ENCODE measurements around the gene LY6G6C.
"Not testable (repeated sequence)": the region's sequence is repeated elsewhere in the genome, so short reads cannot be mapped to it uniquely, and the experiment has no call there.

The LY6G6C gene

DNA sequence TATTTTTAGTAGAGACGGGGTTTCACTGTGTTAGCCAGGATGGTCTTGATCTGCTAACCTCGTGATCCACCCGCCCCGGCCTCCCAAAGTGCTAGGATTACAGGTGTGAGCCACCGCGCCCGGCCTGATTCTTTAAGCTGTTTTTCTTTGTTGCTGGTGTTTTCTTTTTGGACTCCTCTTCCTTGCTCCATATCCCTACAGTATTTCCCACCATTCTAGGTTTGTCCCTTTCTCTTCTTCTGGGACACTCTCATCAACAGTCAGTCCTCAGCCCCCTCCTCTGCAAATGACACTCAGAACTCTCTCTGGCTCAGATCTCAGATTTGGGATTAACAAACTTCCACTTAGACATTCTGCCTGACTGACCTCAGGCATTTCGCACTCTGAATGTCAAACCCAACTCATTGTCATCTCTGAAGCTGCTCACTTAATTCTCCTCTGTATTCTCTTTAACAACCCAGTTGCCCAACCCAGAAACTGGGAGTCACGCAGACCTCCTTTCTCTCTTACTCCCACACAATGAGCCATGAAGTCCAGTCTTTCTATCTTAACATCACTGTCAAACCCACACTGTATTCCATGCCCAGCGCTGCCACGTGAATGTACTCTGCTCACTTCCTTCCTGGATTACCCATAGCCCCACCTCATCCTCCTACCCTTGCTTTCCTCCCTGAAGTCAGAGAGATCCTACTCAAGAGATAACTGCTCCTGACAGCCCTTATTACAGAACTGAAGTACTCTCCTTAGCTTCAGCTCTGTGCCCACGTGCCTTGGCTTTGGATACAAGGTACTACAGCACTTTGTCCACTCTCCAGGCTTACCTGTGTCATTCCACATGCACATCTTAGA is 4.2 kb upstream of the LY6G6C start:
- DNase-seq: no peak

DNA sequence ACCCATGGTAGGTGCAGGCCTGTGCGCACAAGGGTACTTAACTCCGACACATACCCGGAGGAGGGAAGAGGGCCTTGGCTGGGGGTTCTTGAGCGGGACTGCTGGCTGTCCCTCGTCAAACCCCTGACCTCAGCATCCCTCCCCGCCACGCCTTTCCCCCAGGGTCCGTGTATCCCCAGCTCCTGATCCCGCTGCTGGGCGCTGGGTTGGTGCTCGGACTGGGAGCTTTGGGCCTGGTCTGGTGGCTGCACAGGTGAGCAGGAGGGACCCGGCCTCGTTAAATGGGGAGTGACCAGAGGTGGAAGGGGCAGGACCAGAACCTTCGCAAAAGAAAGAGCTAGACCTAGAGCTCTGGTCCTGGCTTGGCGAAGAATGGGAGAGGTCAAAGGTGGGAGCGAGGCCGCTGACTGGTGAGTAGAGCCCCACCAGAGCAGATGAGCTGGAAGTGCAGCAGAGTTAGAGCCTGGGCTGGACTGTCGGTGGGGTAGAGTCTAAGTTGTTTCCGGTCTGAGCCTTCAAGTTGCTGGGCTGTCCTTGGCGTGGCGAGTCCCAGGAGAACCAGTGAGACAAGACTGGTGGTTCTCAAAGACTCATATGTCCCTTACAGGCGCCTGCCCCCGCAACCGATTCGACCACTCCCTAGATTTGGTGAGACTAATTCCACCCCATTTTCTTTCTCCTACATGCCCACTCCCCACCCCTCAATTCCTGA is 2.6 kb upstream of the LY6G6C start:
- DNase-seq: no peak

GRCh38 chr6:31723245-31723979 is 1.9 kb upstream of the LY6G6C start, which contains the start of gene MPIG6B:
Gene MPIG6B, plus strand, starts transcription at chr6:31723373. Its CDS starts 11 bp downstream, at chr6:31723384.
- no peak for DNase-seq

GRCh38 chr6:31722173-31722572 is 627 bp upstream of the LY6G6C start:
- DNase-seq: no peak

GRCh38 chr6:31720196-31720770 is 1.3 kb downstream of the LY6G6C start:
- no peak for DNase-seq

DNA sequence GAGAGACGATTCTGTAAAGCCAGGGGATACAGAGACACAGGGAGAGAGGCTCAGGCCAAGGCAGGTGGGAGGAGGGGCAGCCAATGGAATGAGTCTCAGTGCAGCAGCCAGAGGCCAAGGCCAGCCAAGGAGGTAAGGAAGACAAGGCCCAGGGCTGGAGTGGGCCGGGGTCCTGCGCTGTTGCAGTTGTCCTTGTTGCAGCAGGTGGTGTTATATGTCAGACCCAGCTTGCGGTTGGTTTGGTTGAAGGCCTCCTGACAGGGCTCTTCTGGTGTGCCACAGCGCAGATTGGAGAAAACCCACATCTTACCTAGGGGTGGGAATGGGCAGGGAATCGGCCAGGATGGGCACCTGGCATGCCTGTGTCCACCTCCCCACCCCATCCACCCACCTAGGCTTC is 2.5 kb downstream of the LY6G6C start:
- no peak for DNase-seq

DNA sequence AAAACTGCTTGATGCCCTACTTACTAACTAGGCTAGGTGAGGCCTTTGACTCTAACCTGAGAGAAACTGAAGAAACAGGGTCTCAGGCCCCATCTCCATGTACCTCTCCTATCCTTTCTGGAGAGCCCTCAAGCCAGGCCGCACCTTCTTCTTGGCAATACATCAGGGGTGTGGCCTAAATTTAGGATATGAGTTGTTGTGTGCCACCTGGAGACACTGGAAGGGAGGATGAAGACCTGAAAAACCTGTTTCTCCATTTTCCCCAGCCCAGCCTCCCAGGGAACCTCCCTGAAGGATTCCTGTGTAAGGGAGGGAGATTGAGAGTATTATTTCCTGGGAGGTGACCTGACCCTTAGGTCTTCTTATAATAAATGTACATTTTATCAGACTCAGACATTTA is 3.3 kb downstream of the LY6G6C start:
- no peak for DNase-seq

DNA sequence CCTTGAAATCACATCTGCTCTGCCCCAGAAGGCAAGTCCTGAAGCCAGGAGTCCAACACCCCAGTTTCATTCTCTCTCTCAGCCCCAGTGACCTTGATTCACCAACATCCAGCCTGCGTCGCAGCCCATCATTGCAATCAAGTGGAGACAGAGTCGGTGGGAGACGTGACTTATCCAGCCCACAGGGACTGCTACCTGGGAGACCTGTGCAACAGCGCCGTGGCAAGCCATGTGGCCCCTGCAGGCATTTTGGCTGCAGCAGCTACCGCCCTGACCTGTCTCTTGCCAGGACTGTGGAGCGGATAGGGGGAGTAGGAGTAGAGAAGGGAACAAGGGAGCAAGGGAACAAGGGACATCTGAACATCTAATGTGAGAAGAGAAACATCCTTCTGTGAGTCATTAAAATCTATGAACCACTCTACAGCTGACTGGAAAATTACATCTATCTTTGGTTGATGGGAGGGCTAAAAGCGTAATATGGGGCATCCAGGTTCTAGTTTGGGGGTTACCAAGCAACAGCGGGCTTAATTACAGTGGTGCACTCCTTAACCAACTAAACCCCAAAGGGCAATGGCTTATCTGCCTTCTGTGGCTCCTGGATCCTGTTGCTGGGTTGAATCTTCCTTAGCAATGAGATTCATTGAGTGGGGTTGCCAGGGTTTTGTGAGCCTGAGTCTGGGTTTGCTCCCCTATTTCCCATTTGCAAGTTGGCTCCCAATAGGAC is 3.9 kb downstream of the LY6G6C start:
- DNase-seq: no peak

DNA sequence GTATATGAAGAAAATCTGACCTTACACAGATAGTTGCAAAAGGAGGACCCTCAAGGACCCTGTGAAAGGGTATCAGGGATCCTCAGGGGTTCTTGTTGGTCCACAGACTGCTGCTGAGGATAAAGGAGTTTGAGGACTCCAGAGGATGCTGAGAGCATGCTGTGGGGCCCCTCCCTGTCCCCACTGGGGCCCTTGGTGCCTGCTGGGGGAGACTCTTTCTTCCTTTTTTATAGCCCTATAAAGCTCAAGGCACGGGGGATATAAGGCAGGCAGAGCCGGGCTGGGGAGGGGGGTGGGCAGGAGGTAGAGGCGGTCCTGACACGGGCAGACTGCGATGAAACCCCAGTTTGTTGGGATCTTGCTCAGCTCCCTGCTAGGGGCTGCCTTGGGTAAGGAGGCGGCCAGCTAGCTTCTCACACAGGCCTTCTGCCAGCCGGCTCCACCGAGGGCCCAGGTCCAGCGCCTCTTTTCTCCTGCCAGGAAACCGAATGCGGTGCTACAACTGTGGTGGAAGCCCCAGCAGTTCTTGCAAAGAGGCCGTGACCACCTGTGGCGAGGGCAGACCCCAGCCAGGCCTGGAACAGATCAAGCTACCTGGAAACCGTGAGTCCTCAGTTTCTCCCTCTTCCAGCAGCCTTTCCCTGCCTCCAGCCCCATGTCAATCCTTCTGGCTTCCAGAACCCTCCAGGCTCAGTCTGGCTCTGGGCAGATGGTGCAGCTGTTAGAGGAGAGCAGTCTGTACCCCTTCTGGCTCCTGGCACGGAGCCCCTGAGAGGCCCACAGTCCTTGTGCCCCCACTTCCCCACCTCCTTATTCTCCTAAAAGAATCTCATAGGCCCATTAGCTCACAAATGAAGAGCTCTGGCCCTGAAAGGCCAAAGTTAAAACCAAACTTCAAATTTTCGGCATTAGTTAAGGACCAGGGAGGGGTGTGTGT is 6.3 kb downstream of the LY6G6C start, which contains the start of gene LY6G6D:
Gene LY6G6D, plus strand, starts transcription at position 327 of the 937 bp plus-strand sequence. Its CDS starts 8 bp downstream, at position 335.
- no peak for DNase-seq

DNA sequence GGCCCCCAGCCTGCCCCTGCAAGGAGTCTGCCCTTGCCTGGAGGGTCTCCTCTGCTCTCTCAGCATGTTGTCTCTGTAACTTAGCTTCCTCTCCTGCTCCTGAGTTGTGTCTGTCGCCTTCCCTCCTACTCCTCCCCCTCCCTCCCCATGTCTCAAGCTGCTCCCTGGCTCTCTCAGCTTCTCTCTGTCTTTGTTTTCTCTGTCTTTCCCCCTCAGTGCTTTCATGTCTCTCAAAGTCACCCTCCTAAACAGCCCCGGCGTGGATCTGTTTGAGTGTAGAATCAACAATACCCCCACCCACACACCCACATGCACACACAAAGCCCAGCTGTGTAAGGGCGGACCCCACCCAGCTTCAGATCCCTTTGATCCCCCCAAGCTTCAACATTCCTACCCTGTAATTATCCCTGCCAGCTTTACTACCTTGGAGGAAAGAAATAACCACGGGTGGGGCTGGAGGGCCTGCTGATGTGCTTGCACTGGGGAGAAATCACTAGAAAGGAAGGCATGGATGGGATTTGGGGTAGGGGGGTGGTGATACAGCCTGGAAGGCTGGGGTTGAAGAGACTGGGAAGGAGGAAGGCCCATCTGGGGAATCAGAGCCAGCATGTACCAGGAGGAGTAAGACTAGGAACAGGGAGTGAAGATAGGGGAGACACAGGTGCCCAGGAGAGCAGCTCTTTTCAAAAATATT is 7.4 kb downstream of the LY6G6C start:
- DNase-seq: no peak

- no peak for DNase-seq
Measured at GRCh38 chr6:31713465-31713864, 8.1 kb downstream of the LY6G6C start.

DNA sequence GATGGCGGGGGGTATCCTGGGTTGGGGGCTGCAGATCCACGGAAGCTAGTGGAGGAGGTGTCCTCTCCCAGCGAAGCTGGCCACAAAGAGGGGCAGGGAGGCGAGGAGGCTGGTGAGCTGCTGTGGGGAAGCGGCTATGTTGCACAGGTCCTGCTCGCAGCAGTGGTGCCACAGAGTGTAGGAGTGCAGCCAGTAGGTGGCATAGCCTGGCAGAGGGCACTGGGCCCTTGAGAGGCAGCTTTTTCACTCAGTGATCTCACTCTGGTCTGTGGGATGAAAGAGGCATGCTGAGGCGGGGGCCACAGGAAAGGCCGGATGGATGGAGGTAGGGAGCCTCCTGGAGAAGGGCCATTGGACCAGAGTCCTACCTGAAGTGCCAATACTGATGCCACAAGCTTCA is 9.2 kb downstream of the LY6G6C start:
- DNase-seq: peak; percentile 31 to 33

DNA sequence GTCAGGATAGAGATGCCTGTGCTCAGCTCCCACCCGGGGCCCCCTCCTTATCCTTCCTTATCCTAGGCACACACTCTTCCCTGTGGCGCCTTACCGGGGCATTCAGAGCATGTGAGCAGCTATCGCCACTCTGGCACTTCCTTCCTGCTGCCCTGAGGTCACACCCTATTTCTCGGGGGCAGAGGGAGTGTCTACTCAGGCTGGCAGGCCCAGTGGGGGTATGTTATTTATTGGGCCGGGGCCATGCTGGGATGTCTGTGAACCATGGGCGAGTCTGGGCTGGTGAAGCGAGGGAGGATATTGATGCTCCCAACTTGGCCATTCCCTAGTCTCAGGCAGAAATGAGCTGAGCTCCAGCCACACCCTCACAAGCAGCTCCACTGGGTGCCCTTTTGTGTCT is 10.3 kb downstream of the LY6G6C start:
- DNase-seq: no peak

DNA sequence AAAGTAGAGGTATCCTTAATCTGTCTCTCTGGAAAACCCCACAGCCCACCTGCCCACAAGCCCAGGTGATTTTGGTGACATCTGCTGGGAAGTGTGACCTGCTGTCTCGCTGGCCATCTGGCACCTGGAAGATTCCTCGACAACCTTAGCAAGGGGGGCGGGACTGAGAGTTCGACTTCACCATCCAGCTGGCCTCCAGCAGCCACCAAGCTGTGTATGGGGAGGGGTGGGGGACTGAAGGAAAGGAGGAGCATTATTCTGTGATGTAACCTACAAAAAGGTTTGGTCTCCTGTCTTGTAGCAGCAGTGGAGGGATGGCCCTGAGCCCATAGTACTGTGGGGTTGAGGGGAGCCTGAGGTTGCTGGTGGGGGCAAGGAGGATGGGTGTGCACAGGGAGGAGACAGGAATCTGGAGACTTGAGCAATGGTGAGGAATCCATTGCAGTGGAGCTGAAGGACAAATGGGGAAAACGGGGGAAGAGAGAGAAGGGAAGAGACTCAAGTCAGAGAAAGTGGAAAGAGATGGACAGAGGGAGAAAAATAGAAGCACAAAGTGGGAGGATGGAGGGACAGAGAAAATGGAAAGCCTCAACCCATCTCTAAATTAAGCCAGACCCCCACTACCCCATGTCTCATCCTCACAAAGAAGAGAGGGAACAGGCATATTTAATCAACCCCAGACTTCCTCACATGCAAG is 10.9 kb downstream of the LY6G6C start:
- DNase-seq: no peak

DNA sequence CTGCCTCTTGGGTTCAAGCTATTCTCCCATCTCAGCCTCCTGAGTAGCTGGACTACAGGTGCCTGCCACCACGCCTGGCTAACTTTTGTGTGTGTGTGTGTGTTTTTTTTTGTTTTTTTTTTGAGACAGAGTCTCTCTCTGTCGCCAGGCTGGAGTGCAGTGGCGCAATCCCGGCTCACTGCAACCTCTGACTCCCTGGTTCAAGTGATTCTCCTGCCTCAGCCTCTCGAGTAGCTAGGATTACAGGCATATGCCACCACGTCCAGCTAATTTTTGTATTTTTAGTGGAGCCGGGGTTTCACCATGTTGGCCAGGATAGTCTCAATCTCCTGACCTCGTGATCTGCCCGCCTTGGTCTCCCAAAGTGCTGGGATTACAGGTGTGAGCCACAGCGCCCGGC is 12.4 kb downstream of the LY6G6C start:
- not testable (repeated sequence) for DNase-seq

DNA sequence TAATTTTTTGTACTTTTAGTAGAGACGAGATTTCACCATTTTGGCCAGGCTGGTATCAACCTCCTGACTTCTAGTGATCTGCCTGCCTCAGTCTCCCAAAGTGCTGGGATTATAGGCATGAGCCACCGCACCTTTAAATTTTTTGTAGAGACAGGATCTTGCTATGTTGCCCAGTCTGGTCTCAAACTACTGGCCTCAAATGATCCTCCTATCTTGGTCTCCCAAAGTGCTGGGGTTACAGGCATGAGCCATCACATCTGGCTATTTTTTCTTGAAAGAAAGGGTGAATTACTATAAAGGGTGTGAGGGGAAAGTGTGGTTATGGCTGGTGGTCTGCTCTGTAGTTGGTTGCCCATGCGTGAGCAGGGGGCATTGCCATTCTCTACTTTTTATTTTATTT is 13.3 kb downstream of the LY6G6C start:
- DNase-seq: no peak

GRCh38 chr6:31707701-31708100 is 13.8 kb downstream of the LY6G6C start:
- no peak for DNase-seq

DNA sequence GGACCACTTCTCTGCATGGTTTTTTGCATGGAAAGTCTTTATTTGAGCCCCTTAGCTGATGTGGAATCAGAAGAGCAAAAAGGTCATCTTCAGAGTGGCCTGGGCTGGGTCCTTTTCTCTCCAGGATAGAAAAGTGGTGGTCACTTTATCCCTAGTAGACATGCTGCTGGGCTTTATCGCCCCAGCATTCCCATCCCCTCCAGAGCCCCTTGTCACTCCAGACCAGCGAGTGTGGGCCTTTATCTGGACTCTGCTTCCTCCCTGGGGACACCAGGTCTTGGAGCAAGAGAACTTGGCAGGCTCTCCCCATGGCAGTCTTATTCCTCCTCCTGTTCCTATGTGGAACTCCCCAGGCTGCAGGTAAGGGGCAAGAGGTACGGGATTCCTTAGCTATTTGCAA is 14.9 kb downstream of the LY6G6C start, which contains the start of gene LY6G6F:
Gene LY6G6F, plus strand, starts transcription at position 268 of the 400 bp plus-strand sequence. Its CDS starts 41 bp downstream, at position 309.
- DNase-seq: no peak

- no peak for DNase-seq
Measured at GRCh38 chr6:31705931-31706330, 15.6 kb downstream of the LY6G6C start.

All from CD4-positive, alpha-beta T cell treated with Interferon alpha-2 for 1 hour (primary cell).